NCI-H345 treated with DMSO at 0.1 percent for 48 hours (cell line): ENCODE results near the gene PTPN6.
A peak's percentile ranks its signal among the peaks of the same experiment; 100 is the strongest.

ENCODE experiments used
- DNase-seq: peaks from one replicate; lab custom pipeline; 2025; ENCODE audit not compliant: unreplicated experiment; lab: John Stamatoyannopoulos, UW

The PTPN6 gene

DNA sequence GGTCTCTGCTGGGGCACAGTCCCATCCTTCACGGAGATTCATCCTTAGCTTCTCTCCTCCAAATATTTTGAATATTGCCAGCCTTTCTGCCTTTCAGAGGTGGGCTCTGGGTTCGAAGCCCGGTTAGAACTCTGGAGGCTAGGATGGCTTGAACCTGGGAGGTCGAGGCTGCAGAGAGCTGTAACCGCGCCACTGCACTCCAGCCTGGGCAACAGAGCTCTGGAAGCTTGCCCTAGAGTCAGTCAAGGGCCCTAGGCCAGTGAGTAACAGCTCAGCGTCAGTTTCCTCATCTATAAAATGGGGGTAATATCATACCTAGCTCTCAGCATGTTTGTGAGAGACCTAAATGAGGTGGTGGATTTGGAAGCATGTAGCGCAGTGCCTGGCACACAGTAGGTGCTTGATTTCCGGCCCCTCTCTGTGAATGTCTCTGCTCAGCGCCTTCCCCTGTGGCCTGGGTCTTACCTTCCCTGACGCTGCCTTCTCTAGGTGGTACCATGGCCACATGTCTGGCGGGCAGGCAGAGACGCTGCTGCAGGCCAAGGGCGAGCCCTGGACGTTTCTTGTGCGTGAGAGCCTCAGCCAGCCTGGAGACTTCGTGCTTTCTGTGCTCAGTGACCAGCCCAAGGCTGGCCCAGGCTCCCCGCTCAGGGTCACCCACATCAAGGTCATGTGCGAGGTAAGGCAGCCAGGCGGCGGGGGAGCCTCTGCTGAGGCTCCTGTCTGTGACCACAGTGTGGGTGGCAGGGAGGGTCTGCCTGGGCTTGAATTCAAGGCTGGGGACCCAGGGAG is 3.4 kb downstream of the PTPN6 start:
- DNase-seq, result no peak

DNA sequence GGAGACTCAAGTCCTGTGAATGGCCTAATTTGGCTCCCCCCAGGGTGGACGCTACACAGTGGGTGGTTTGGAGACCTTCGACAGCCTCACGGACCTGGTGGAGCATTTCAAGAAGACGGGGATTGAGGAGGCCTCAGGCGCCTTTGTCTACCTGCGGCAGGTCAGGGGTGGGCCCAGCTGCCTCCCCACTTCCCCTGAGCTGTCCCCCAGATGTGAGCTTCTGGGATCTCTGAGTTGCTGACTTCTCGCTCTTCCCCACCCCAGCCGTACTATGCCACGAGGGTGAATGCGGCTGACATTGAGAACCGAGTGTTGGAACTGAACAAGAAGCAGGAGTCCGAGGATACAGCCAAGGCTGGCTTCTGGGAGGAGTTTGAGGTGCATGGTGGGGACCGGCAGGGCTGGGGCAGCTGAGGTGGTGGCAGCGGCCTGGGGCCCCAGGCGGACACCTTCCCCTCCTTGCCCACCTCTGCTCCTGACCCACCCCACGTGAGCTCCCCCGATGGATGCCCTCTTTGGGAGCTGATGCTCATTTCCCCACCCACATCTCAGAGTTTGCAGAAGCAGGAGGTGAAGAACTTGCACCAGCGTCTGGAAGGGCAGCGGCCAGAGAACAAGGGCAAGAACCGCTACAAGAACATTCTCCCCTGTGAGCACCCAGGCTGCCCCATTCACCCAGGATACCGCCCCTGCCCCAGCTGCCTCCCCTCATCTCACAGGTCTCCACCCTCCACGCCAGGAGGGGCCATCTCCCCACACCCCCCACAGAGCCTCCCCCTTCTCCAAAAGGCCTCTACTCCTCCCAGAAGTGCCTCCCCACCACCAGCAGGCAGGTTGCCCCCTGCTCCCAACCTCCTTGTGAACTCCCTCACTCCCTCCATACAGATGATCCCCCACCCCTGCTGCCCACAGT is 4.2 kb downstream of the PTPN6 start:
- DNase-seq, result no peak

DNA sequence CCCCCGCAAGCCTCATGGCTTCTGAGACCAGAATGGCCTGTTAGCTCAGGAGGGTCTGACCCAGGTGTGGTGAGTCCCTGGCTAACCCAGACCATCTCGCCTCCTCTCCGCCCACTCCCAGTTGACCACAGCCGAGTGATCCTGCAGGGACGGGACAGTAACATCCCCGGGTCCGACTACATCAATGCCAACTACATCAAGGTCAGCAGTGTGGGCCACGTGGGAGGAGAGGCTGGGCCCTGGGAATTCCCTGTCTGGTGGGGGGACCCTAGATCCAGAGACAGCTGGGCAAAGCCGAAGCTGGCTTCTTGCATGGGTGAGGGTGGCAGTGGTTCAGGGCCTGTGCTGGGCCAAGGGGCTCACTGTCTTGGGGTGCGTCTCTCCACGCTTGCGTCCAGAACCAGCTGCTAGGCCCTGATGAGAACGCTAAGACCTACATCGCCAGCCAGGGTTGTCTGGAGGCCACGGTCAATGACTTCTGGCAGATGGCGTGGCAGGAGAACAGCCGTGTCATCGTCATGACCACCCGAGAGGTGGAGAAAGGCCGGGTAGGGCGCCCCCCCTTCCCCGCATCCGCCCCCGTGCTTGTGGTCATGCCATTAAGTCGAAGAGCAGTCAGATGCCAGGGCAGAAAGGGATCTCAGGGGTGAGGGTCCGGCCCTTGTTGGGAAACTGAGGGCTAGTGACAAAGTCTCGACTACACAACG is 5.0 kb downstream of the PTPN6 start:
- DNase-seq, result no peak

DNA sequence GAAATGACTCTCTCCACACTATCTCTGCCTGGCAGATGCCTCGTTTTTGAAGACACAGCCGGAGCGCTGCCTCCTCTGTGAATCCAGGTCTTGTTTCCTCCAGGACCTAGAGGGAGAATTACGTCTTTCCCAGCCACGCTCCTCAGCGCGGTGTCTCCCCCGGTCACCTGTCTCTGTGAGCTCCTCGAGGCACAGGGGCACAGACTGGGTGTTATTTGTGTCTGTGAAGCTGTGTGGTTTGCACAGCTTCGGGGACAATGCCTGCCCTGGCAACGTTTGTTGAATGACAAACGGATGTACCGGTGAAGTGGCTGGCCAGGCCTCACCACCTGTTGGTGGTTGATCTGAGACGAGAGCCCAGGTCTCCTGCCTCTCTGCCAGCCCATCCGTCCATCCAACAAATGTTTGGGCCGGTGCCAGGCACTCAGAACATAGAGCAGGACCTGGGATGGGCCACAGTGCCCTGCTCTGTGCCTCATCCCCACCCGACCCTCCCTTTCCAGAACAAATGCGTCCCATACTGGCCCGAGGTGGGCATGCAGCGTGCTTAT is 6.1 kb downstream of the PTPN6 start:
- no peak for DNase-seq

DNA sequence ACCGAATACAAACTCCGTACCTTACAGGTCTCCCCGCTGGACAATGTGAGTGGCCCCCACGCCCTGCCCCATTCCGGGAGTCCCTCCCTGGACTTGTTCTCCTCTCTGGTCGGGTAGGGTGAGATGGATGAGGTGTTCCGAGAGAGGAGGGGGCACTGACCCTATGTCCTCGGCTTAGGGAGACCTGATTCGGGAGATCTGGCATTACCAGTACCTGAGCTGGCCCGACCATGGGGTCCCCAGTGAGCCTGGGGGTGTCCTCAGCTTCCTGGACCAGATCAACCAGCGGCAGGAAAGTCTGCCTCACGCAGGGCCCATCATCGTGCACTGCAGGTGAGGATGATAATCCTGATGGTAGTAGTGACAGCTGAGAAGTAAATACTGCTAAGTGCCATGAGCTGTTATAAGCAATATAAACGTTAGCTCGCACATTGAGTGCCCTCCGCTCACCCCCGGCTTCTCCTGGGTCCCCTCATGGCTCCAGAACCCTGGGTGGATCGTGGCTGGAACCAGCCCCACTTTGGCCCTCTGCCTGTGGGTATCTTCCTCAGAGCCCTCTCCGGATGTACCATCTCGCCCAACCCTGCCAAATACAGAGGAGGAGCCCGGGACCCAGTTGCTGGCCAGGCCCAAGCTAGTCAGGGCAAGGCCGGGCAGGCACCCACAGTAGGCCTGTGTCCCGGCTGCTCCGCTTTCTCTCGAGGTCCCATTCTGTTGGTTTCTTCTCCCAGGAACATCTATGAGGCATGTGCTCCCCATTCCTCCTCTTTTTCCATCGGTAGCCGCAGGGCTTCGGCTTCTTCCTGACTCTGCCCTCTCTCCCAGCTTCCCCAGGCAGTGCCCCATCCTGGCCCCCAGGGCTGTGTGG is 6.8 kb downstream of the PTPN6 start:
- DNase-seq, result no peak

DNA sequence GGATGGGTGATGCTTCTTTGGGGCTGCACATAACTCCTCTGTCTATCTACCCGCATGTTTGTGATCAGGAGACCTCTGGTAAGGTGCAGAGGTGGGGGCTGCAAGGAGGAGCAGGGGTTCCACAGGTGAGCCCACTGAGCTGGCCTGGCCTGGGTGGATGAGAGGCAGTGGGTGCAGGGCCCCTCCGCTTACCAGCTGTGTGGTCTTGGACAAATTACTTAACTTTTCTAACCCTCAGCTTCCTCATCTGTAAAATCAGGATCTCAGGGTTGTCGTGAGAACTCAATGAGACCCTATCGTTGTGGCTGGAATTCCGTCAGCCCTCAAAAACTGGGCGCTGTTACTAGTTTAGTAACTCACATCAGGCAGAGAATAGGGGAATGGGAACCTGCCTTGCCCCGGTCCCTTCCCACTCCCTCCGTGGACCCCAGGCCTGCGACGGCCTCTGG is 7.5 kb downstream of the PTPN6 start:
- DNase-seq, result no peak

DNA sequence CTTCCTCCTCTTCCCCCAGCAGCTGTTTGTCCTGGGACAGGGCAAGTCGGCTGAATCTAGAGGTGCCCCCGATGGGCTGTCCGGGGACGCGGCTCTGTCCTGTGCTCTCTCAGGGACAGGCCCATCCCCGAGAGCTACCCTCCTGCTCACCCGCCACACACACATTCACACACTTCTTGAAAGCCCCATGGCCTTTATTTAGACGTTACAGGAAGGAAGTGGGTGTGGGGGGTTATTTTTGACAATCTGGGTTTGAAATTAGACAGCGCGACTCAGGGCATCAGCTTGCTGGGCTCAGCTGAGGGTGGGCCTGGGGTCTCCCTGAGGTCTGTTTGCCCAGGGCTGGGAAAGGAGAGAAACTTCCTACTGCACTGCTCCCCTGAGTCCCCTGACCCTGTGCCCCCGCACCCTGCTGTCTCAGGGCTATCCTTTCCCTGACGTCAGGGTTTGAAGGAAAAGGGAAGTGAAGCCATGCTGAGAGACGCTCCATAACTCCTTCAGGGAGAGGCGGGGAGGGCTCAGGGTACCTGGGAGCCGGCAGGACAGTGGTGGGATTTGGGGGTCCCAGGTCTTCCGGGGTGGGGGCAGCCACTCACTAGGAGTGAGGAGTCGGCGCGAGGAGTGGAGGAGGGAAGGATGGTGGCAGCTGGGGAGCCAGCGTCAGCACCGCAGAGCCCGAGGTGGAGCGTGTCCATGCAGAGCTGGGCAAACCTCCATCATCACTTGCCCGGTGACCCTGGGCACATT is 8.1 kb downstream of the PTPN6 start:
- DNase-seq, result no peak

DNA sequence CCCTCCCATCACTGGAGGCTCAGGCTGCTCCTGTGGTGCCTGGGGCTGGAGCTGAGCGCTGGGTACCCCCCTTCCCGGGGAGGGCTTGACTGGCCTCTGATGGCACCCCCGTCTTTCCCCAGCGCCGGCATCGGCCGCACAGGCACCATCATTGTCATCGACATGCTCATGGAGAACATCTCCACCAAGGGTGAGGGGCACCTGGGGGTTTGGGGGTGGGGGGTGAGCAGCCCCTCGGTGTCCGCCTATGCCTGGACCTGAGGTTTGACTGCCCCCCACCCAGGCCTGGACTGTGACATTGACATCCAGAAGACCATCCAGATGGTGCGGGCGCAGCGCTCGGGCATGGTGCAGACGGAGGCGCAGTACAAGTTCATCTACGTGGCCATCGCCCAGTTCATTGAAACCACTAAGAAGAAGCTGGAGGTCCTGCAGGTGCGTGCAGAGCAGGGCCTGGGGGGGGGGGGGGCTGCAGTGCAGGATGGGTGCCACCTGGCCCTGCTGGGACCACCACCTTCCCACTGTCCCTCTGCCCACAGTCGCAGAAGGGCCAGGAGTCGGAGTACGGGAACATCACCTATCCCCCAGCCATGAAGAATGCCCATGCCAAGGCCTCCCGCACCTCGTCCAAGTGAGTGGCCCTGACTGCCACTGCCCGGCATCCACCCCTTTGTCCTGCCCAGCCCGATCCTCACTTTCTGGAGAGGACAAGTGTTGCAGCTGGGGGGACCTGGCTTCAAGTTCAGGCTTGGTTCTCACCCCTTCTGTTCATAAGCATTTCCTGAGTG is 8.8 kb downstream of the PTPN6 start:
- no peak for DNase-seq

DNA sequence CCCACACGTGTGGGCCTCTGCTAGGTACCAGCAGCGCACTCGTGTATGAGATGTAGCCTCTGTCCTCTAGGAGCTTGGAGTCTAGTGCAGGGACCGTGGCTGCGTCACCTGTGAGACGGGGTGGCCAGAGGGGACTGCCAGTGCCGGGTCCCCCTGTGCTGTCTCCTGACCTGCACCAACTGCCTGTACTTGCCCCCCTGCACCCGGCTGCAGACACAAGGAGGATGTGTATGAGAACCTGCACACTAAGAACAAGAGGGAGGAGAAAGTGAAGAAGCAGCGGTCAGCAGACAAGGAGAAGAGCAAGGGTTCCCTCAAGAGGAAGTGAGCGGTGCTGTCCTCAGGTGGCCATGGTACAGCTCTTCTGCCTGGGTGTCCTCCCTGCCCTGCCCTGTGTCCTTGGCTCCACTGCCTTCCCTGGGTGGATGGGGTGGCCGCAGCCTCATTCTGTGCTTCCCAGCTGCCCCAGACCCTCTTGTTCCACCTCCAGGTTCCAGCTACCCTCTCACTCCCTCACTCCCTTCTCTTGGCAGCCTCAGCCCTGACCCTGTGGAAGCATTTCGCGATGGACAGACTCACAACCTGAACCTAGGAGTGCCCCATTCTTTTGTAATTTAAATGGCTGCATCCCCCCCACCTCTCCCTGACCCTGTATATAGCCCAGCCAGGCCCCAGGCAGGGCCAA is 9.6 kb downstream of the PTPN6 start:
- DNase-seq, result no peak

DNA sequence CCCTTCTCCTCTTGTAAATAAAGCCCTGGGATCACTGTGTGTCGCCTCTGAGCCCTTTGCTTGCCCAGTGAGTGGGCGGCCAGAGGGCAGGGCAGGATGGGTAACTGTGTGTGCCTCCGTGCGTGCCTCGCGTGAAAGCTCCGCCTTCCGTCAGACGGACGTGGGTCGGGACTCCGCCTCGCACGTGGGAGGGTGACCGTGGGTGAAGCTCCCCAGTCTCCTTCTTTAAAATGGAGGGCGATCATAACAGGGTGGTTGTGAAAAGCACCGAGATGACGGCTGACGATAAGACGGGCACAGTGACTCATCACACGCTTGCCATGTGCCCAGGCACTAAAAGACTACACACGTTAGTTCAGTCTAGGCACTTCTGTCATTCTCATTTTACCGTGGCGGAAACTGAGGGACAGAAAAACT is 10.1 kb downstream of the PTPN6 start:
- DNase-seq, result no peak

DNA sequence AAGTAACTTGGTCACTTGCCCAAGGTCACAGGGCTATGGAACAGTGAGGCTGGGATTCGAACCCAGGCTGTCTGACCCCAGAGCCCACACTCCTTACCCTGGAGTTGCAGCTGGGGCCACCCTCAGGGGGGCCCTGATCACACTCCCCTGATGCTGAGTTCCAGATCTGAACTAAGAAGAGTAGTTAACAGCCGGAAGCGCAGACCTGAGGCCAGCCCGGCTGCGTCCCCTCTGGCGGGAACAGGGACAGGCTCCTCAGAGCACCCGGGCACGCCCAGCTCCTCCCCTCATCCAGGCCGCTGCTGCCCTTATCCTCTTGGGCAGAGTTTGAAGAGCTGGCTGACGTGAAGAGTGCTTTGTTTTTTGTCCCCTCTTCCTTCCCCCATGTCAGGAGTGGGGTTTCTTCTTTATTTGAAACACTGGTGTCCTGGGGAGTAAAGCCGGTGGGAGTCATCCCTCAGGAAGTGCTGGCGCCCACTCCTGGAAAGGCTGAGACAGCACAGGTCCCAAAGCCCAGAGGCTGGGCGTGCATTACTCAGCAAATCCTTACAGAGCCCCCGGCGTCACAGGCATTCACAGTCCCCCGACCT is 10.6 kb downstream of the PTPN6 start:
- peak; percentile 87 for DNase-seq

DNA sequence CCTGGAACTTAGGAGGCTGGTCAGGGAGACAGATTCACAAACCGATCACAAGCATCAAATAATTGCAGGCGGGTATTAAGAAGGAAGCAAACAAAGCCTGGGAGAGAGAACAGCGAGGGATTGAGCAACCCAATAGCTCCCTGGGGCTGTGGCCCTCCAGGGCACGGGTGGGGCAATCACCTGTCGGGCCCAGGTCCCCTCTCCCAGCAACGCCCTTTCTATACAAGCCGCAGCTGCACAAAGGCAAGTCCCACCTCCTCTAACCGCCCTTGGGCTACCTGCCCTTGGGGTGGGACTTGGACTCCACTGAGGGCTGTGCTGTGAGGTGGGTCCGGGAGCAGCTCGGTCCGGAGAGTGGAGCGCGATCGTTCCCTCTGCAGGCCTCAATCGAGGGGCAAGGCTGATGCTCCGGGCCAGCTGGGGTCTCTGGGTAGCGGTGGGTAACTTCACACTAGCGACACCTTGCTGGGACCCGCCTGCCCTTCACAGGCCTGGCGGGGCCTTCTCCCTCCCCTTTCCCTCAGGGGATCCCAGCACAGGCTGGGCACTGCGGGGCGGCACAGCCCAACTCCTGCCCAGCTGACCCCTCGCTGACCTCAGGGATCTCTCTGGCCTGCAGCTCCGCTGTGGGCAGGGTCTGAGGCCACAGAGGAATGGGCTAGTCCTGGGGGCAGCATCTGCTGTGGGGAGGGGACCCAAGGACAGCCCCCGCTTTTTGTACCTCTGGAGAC is 11.3 kb downstream of the PTPN6 start:
- DNase-seq, result no peak

DNA sequence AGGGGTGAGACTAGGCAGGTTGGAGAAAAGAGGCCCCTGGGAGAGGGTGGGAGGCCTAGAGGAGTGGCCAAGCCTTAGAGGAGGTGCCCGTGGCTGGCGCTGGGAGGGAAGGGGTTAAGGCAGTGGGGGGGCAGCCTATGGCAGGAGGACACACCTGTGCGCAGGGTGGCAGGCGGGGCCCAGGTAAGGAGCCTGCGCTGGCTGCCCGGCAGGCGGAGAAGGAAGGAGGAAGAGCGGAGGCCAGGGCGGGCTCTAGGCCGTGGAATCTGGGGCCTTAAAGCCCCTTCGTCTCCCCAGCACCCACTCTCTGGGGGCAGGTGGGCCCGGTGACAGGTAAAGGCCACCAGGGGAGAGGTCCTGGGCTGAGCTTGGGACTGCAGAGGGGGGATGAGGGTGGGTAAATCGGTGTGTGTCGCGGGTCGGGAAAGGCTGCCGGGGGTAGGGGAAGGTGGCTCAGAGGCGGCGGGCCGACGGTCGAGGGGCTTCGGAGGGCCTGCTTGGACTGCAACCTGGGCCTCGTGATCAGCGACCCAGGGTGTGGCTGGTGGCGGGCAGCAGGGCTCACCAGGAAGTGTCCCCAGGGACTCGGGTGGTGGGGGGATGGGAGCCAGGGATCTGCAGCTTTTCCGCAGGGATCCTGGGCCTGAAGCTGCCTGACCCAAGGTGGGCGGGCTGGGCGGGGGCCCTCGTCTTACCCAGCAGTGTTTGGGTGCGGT is 12.0 kb downstream of the PTPN6 start:
- peak; percentile 73 for DNase-seq

DNA sequence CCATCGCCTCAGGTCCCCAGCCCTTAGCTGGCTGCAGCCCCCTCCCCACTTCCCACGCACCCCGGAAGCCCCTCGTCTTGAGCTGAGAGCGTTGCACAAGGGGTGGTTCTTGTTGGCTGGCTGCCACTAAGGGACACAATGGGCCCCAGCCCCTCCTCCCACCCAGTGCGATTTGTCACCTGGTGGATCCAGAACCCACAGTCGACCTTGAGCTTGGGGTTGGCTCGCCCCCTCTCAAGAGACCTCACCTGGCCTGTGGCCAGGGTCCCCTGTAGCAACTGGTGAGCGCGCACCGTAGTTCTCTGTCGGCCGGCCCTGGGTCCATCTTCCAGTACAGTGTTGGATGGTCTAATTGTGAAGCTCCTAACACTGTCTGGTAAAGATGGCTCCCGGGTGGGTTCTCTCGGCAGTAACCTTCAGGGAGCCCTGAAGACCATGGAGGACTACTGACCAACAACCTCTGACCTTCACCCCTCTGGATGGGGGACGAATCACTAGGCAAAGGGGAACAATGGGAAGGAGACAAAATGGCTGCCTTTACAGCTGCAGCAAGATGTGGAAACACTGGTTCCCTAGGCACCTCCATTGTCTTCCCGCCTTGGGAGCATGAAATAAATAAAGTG is 12.7 kb downstream of the PTPN6 start:
- peak; percentile 56 for DNase-seq

DNA sequence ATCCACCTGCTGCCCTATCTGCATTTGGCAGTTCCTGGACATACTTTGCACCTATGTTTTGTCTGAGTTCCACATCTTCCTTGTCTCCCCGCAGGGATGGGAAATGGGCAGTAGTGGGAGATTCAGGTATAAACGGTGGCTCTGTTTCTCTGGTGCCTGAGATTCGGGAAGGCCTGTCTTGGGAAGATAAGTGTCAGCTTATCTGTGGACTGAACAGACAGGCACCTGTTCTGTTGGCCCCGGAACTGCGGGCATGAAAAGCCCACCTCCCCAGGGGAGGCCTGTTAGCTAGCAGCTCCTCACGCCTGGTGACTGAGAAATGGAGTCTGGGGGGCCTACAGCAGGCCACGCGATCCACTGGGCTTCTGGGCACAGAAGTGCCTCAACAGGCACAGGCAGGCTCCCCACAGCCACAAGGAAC is 13.5 kb downstream of the PTPN6 start:
- no peak for DNase-seq
